GM12878 (cell line): ENCODE measurements around the gene MRPL46.

Experiments
- CHD1 ChIP-seq: IDR thresholded peaks from 2 replicates; pipeline ENCODE4 v1.6.1; 2012; ENCODE audit warnings: low read depth, low read length, improper control_type of control experiment
- FOXK2 ChIP-seq: fragments of 450-650 bp; IDR thresholded peaks from 2 replicates; pipeline ENCODE4 v1.6.1; 2017; ENCODE audit warnings: mild to moderate bottlenecking, moderate library complexity

GRCh38 chr15:88484682-88485331 lies 17.6 kb upstream of the MRPL46 start:
- TF ChIP-seq CHD1 (no peak), FOXK2 (no peak)
